ENCODE data around the gene ADPRS. TPM values are rescaled to one million over a fixed set of nuclear protein-coding genes. Genes with fewer than 3 reads are reported as not detected.
A peak's percentile ranks its signal among the peaks of the same experiment; 100 is the strongest.

ADPRS gene
- total RNA-seq, 2 experiments from 2014 or later: 22.6 to 24.6 TPM

DNA sequence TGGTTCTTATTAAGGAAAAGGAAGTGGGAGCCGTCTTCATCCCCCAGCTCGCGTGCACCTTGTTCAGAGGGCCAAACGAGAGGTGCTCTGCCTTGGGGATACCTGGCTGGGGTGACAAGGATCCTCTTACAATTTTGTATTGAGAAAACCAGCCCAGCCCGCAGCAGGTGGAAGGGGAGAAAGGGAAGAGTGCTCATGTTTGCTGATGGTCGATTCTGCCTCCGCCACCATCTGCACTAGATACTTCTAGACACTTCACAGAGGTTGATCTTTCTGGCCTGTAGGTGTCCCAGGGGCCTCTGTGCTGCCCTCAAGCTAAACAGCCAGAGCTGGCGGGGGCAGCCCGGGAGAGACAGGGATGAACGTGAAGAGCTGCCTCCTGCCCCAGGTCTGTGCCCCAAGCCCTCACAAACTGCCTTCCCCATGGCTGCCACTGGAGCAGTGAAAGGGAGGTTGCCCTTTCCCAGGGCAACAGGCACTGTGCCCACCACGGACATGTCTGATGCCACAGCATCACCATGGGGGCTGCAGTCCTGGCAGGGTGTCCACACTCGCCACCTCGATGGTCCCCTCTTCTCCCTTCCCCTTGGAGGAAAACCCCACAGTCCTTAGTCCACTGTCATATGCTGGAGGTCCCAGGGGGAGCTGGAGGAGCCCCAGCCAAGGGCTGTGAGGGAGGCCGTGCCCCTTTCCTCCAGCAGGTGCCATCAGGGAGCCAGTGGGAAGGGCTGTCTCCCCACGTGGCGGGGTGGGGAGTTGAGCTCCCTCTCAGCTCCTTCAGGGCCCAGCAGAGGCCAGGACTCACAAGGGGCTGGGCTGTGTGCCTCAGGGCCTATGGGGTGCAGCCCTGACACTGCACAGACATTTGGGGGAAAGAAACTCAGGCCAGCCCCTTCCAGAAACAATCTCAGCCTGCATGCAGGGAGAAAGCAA is 8.1 kb downstream of the ADPRS start:
- H3K4me3 Mint-ChIP-seq: no peak overlapping the region
- Histone ChIP-seq H3K4me1 (ENCODE audit: insufficient read depth, low read length) (peaks cover 22% of the 10 kb centered on the region), H3K27ac (ENCODE audit: low read depth in 1 of 2, low read length in 2 of 2) (no peak overlapping the region), H3K9me3 (ENCODE audit: control insufficient read depth in 1 of 2, insufficient read depth in 1 of 2, low read length in 2 of 2) (no peaks in the 10 kb centered on the region), H3K27me3 (ENCODE audit: control insufficient read depth in 1 of 2, insufficient read depth in 2 of 2, low read length in 2 of 2) (no peaks in the 10 kb centered on the region), H3K4me3 (ENCODE audit: low read length) (no peak overlapping the region), H3K36me3 (ENCODE audit: insufficient read depth, low read length) (peaks cover 45% of the 10 kb centered on the region)
- TF ChIP-seq, protein P1, sequence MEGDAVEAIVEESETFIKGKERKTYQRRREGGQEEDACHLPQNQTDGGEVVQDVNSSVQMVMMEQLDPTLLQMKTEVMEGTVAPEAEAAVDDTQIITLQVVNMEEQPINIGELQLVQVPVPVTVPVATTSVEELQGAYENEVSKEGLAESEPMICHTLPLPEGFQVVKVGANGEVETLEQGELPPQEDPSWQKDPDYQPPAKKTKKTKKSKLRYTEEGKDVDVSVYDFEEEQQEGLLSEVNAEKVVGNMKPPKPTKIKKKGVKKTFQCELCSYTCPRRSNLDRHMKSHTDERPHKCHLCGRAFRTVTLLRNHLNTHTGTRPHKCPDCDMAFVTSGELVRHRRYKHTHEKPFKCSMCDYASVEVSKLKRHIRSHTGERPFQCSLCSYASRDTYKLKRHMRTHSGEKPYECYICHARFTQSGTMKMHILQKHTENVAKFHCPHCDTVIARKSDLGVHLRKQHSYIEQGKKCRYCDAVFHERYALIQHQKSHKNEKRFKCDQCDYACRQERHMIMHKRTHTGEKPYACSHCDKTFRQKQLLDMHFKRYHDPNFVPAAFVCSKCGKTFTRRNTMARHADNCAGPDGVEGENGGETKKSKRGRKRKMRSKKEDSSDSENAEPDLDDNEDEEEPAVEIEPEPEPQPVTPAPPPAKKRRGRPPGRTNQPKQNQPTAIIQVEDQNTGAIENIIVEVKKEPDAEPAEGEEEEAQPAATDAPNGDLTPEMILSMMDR (IDR thresholded peaks at IDR 0.05): no peak
- ChIA-PET CTCF (interaction anchor here (1.2 kb wide), 1 partner anchor 189 kb away, joined by 6 read pairs; no protein-coding TSS in a partner anchor), POLR2A (interaction anchor here (1.4 kb wide), 1 partner anchor 189 kb away, joined by 5 read pairs; no protein-coding TSS in a partner anchor)
- ATAC-seq (ENCODE audit: poor library complexity): no peak
- H3K36me3 Mint-ChIP-seq (ENCODE audit: low read depth): peaks cover 39% of the 10 kb centered on the region
- DNase-seq: peak in 1 of 14 experiments; percentile 35
- H3K9me3 Mint-ChIP-seq: no peaks in the 10 kb centered on the region
- no peaks in the 10 kb centered on the region for H3K27me3 Mint-ChIP-seq
- no peak overlapping the region for H3K27ac Mint-ChIP-seq
- intact Hi-C loops (cut with DNase I, micrococcal nuclease): loop anchor here in 1 of 2 experiments (10.0 kb wide), 1 partner anchor 1338 kb away; no protein-coding TSS in a partner anchor
- H3K4me1 Mint-ChIP-seq (ENCODE audit: low read depth): peaks cover 6% of the 10 kb centered on the region

GRCh38 chr1:36097693-36098585 is 9.2 kb downstream of the ADPRS start:
- ATAC-seq (ENCODE audit: poor library complexity) (no peak), DNase-seq (no peak)
- POLR2A ChIA-PET: interaction anchor here (0.7 to 1.4 kb wide), 3 partner anchors 37 to 188 kb away, joined by 3 to 5 read pairs (median 4); no protein-coding TSS in a partner anchor
- H3K9me3 ChIP-seq (ENCODE audit: control insufficient read depth in 1 of 2, insufficient read depth in 1 of 2, low read length in 2 of 2): no peaks in the 10 kb centered on the region
- no peaks in the 10 kb centered on the region for H3K27me3 Mint-ChIP-seq
- H3K9me3 Mint-ChIP-seq: no peaks in the 10 kb centered on the region
- no peaks in the 10 kb centered on the region for H3K4me1 Mint-ChIP-seq (ENCODE audit: low read depth)
- TF ChIP-seq, protein P1 (IDR thresholded peaks at IDR 0.05): no peak
- no peak overlapping the region for H3K27ac Mint-ChIP-seq
- peaks cover 27% of the 10 kb centered on the region for H3K36me3 Mint-ChIP-seq (ENCODE audit: low read depth)
- intact Hi-C loops (cut with DNase I, micrococcal nuclease): loop anchor here (2.0 to 10.0 kb wide), 2 partner anchors 51 to 1337 kb away; partner anchors contain the start of gene TRAPPC3 (in 2 of the 2)
- CTCF ChIA-PET: no interaction called here
- no peak overlapping the region for H3K4me3 ChIP-seq (ENCODE audit: low read length)
- H3K27me3 ChIP-seq (ENCODE audit: control insufficient read depth in 1 of 2, insufficient read depth in 2 of 2, low read length in 2 of 2): no peaks in the 10 kb centered on the region
- peaks cover 16% of the 10 kb centered on the region for H3K4me1 ChIP-seq (ENCODE audit: insufficient read depth, low read length)
- no peak overlapping the region for H3K27ac ChIP-seq (ENCODE audit: low read depth in 1 of 2, low read length in 2 of 2)
- peaks cover 34% of the 10 kb centered on the region for H3K36me3 ChIP-seq (ENCODE audit: insufficient read depth, low read length)
- H3K4me3 Mint-ChIP-seq: no peak overlapping the region
